ENCODE data around the gene TLE3. TPM values are rescaled to one million over a fixed set of nuclear protein-coding genes. Genes with fewer than 3 reads are reported as not detected.

Gene TLE3
- total RNA-seq, 1 experiment from 2014 or later, result 98.2 TPM

GRCh38 chr15:70031261-70031660, 66.5 kb downstream of the TLE3 start:
- H3K56ac ChIP-seq (ENCODE audit: insufficient read length, low read depth, low read length), result no peak overlapping the region
- no peaks in the 10 kb centered on the region for H3K4me1 ChIP-seq (ENCODE audit: insufficient read depth, low read length)
- Mint-ChIP-seq H3K27ac (peak overlapping the region in 1 of 3 experiments; percentile 44; a peak in 1 of 7 replicates), H3K27me3 (ENCODE audit: low read depth) (peaks cover 1% of the 10 kb centered on the region; the same call in 1 of the 2 replicates), H3K4me1 (peaks cover 6 to 12% of the 10 kb centered on the region in 2 experiments; a peak in 3 of 4 replicates), H3K4me3 (no peak overlapping the region), H3K36me3 (ENCODE audit: insufficient read depth in 1 of 3, low read depth in 3 of 3) (no peaks in the 10 kb centered on the region), H3K9me3 (no peaks in the 10 kb centered on the region)
- no peak overlapping the region for H3T11ph ChIP-seq (ENCODE audit: low read length)
- H3K23me2 ChIP-seq (ENCODE audit: insufficient read length, low read depth, low read length, poor library complexity, severe bottlenecking), result no peaks in the 10 kb centered on the region
- H3K18ac ChIP-seq (ENCODE audit: insufficient read length, low read depth, low read length), result no peak overlapping the region
- no peak overlapping the region for H3K14ac ChIP-seq (ENCODE audit: insufficient read depth, low read length)
- H4K20me1 ChIP-seq (ENCODE audit: control insufficient read depth, insufficient read depth, insufficient read length), result no peaks in the 10 kb centered on the region
- H3K9ac ChIP-seq (ENCODE audit: extremely low read depth, insufficient read length, low read length), result no peak overlapping the region
- TF ChIP-seq CTCF (conservative IDR thresholded peaks at IDR 0.05), result no peak
- no peak overlapping the region for H4K5ac ChIP-seq (ENCODE audit: insufficient read length, low read depth, low read length)
- H2AK5ac ChIP-seq (ENCODE audit: insufficient read length, low read length), result no peak overlapping the region
- H3K79me1 ChIP-seq (ENCODE audit: insufficient read depth, low read depth, low read length, poor library complexity, severe bottlenecking), result no peaks in the 10 kb centered on the region
- H2AFZ ChIP-seq (ENCODE audit: low read length), result no peak overlapping the region
- DNase-seq, result no peak
- no peak overlapping the region for H3K23ac ChIP-seq (ENCODE audit: insufficient read length, low read depth, low read length)
- H2BK120ac ChIP-seq (ENCODE audit: low read depth, low read length, poor library complexity, severe bottlenecking), result no peak overlapping the region
- H4K8ac ChIP-seq (replicated peaks; ENCODE audit: insufficient read length, low read depth, low read length), result no peak overlapping the region
- H4K91ac ChIP-seq (ENCODE audit: insufficient read length, low read depth, low read length), result no peak overlapping the region
- H3K4me2 ChIP-seq (ENCODE audit: insufficient read depth, insufficient read length, low read length), result no peak overlapping the region
- no peaks in the 10 kb centered on the region for H3K27me3 ChIP-seq (ENCODE audit: insufficient read depth, low read length)
- no CpG with 5 or more reads among the region's 5 CpGs for whole genome bisulfite sequencing (ENCODE audit: extremely low coverage, insufficient read length, low lambda C conversion rate)
- no peak overlapping the region for H2BK15ac ChIP-seq (ENCODE audit: low read depth, low read length)
- H3K27ac ChIP-seq (ENCODE audit: insufficient read length, low read depth, low read length), result no peak overlapping the region
- no peak overlapping the region for H2BK5ac ChIP-seq (ENCODE audit: insufficient read length, low read length)
- no peak overlapping the region for H3K4ac ChIP-seq (ENCODE audit: low read depth, low read length)
- no peak overlapping the region for H2BK12ac ChIP-seq (ENCODE audit: insufficient read length, low read depth, low read length)
- H3K9me3 ChIP-seq (ENCODE audit: control insufficient read depth, low read depth, low read length), result no peaks in the 10 kb centered on the region
- H3K79me2 ChIP-seq (ENCODE audit: insufficient read depth, low read length), result no peaks in the 10 kb centered on the region
- H2BK20ac ChIP-seq (ENCODE audit: low read depth, low read length, poor library complexity, severe bottlenecking), result no peak overlapping the region

Measured in H9 (cell line).